GM19328 (cell line): ENCODE measurements around the gene PRKCE.

ENCODE experiments used
- ATAC-seq: cut with Tn5 transposase; IDR thresholded peaks from one replicate; pipeline ENCODE4 v1.9.1; 2021; ENCODE audit warnings: mild to moderate bottlenecking, moderate library complexity; ENCODE audit not compliant: unreplicated experiment

PRKCE gene

GRCh38 chr2:46153996-46154753, 502.7 kb downstream of the PRKCE start:
- no peak for ATAC-seq

- no peak for ATAC-seq
Observed at GRCh38 chr2:46157072-46157965, 505.8 kb downstream of the PRKCE start.

- ATAC-seq = no peak
Observed at GRCh38 chr2:46157966-46158310, 506.5 kb downstream of the PRKCE start.

GRCh38 chr2:46158661-46159060, 507.2 kb downstream of the PRKCE start:
- ATAC-seq = no peak

DNA sequence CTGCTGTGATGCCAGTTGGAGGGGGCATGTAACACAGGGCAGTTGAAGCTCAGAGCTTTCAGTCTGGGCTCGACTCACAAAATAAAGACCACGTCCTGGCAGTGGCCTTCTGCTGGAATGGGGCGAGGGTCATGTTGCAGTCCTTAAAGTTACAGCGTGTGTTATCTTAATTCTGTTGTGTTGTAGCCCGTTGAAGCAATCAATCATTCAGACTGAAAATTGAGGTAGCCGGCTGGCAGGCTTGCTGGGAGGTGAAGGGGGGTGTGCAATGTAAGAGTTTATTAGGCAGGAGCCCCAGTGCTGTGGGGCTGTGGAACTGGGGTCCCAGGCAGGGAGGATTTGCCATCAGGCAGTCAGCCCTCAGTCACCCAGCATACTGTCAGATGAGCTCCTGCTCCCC, 508.9 kb downstream of the PRKCE start:
- ATAC-seq = no peak

DNA sequence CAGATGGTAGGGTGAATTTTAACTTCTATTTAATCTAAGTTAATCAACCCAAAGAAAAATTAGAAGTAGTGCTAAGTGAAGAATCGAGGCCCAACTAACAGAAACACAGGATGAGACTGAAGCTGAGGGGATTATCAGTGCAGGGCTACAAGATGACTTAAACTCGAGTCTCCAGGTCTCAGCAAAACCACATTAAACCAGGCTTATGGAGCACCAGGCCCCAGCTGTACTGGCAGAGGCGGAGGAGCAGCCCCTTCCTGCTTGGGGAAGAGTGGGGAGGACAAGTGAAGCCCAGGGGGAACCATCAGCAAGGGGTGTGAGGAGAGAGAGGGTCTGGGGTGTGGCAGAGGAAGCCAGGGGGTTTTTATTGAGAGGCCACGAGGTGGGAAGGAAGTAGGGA, 509.8 kb downstream of the PRKCE start:
- ATAC-seq = no peak

GRCh38 chr2:46161911-46162310, 510.4 kb downstream of the PRKCE start:
- no peak for ATAC-seq

GRCh38 chr2:46162329-46163097, 511.0 kb downstream of the PRKCE start:
- ATAC-seq = no peak

GRCh38 chr2:46163098-46163430, 511.6 kb downstream of the PRKCE start:
- ATAC-seq = no peak

DNA sequence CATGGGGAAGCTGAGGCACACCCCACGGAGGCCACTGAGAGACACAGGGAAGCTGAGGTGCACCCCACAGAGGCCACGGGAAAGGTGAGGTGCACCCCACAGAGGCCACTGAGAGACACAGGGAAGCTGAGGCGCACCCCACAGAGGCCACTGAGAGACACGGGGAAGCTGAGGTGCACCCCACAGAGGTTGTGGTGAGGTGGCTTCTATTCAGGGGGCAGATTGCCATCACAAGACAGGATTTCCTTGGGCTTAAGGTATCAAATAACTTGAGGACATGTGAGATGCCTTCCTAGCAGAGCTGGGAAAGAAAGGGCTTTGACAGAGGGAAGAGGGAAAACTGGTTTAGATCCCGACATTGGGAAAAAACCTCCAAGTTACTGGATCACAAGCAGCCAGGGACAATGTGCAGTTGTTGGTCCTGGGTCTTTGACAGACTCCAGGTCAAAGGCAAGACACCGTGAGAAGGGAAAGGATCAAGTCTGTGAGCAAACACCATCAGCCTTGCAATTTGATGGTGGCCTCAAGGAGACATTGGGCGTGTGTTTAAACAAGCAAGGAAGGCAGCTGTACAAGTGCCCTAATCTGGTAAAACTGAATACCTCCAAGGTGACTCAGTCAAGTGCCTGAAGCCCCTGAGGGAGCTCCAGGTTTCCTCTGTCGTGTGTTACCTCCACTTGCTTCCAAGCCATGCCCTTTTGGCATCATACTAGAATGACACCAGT, 512.5 kb downstream of the PRKCE start:
- no peak for ATAC-seq

DNA sequence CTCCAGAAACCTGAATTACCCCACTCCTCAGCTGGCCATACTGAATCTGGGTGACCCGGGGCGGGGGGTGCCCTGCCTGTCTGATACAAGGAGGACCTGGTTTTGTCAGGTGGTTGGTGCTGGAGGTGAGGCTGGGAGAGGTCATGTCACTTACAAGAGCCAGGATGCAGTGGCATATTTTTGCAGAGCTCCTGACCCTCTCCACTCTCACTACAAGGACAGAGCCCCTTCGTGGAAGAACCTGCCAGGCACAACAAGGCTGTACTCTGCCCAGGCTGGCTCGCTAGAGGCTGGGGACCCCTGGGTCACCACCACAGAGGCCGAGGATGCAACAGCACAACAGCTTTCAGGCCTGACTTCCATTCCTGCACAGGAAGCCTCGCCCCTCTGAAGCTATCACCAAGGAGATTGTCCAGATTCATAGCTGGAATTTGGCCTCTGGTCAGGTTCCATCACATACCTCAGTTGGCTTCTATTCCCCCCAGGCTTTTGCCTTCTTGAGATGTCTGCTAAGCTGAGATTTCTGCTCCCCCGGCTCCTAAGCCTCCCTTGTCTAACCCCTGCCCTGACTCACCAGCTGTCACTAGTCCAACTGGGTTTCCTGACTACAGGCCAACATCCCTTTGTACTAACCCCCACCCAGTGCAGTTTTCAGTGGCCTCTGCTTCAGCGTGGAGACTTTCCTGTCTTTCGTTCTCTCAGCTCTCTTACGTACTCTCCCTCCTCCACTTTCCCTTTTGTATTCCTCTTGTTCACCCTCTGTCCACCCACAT, 513.2 kb downstream of the PRKCE start:
- ATAC-seq = no peak

DNA sequence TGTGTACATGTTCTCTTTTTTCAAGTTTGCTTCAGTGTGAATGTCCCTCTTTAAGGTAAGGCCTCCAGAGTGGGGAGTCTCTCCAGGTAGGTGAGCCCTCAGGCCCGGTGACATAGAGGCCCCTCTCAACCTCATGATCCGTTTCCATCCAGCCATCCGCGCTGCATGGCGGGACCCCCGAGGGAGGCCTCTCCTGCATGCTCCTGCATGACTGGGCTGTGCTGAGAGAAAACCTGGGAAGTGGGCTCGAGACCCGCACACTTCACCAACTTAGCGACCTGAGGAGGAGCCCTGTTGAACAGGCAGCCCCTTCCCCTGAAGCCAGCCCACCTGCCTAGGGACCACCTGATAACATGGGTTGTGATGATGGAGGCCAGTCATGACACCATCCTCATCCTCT, 514.4 kb downstream of the PRKCE start:
- no peak for ATAC-seq

- ATAC-seq = no peak
Observed at GRCh38 chr2:46167406-46167805, 515.9 kb downstream of the PRKCE start.

- ATAC-seq = no peak
Observed at GRCh38 chr2:46167924-46168323, 516.4 kb downstream of the PRKCE start.

DNA sequence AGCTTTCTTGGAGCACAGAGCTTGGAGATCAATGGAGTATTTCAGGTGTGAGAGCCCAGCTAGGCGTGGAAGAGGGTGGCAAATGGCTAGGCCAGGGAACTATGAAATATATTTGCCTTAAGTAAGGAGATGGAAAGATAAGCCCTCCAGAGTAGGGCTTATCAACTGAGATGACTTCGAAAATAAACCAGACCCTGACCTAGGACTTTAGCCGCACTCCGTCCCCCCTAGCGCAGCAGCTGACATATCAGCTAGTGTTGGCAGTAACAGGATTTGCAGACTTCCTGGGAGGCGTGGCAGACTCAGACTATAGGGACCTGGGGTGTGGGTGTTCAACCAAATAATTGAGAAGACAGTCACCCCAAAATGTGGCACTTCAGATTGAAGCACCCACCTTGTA, 518.0 kb downstream of the PRKCE start:
- ATAC-seq = no peak

DNA sequence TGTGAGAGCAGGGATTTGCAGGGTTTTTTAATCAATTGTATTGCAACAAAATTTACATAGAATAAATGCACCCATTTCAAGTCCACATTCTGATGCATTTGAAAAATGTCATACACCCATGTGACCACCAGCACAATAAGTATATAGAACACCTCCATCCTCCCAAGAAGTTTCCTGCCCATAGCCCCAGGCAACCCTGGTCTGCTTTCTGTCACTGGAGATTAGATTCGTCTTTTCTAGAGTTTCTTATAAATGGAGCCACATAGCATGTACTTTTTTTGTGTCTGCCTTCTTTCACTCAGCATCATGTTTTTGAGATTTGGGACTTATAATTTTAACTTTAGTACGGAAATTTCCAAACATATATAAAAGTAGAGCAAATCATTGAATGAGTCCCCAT, 518.6 kb downstream of the PRKCE start:
- no peak for ATAC-seq

GRCh38 chr2:46170611-46171350, 519.3 kb downstream of the PRKCE start:
- no peak for ATAC-seq

GRCh38 chr2:46171411-46171953, 520.0 kb downstream of the PRKCE start:
- no peak for ATAC-seq

DNA sequence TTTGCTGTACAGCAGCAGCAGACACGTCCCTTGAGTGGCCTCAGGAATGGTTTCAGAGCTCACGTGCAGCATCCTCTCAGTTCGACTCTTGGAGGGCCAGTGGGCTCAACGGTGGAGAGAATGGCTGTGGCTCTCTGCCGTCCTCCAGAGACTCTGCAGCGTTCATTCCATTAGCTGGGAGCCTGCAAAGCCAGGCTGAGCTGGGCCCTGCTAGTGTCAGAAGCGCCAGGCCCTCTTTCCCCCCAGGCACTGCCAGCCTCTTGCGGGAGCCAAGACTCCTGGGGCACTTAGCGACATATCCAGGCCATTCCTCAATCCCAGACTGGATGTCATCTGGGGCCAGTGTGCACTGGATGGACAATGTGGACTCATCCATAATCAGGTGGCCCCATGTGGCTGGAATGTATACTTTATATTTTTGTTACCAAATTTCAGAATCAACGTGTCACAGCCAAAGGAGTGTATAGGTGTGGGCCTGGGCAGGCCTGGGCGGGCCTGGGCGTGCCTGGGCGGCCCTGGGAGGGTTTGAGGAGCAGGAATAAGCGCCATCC, 520.6 kb downstream of the PRKCE start:
- ATAC-seq = no peak
